Lung (tissue), 12 donors: Measurements from ENCODE around the gene OR2L8. TPM values are rescaled to one million over a fixed set of nuclear protein-coding genes. Genes with fewer than 3 reads are reported as not detected.

Source experiments
- ATAC-seq: fragments of 200-7000 bp; cut with Tn5 transposase; one replicate; pipeline ENCODE4 v1.9.1; 2020; ENCODE audit warnings: moderate number of reproducible peaks; ENCODE audit not compliant: insufficient read depth, low FRiP score
- DNase-seq, 3 donors: peaks; one replicate each; pipeline ENCODE4 v3.0.0-alpha.2; 2013 to 2017
- H3K27ac ChIP-seq, 2 donors: one replicate each; pipeline ENCODE4 v1.5.1; 2013; ENCODE audit warnings: mild to moderate bottlenecking in 2 of 2, moderate library complexity in 2 of 2, control low read depth in 1 of 2, inconsistent platforms in 1 of 2, low read depth in 1 of 2, low read length in 1 of 2
- H3K27me3 ChIP-seq, 3 donors: one replicate each; pipeline ENCODE4 v1.5.1; 2013; ENCODE audit warnings: low read length in 2 of 3; ENCODE audit not compliant: control insufficient read depth in 3 of 3, insufficient read depth in 3 of 3
- H3K36me3 ChIP-seq, 4 donors: one replicate each; pipeline ENCODE4 v1.5.1; 2013; ENCODE audit warnings: low read length in 4 of 4, mild to moderate bottlenecking in 1 of 4, moderate library complexity in 1 of 4; ENCODE audit not compliant: control insufficient read depth in 4 of 4, insufficient read depth in 4 of 4
- H3K4me1 ChIP-seq, 5 donors: one replicate each; pipeline ENCODE4 v1.5.1; 2013; ENCODE audit warnings: low read length in 5 of 5, mild to moderate bottlenecking in 2 of 5, moderate library complexity in 1 of 5; ENCODE audit not compliant: control insufficient read depth in 5 of 5, insufficient read depth in 5 of 5
- H3K4me3 ChIP-seq: one replicate; pipeline ENCODE4 v1.5.1; 2013; ENCODE audit warnings: mild to moderate bottlenecking, control low read depth, moderate library complexity
- H3K9ac ChIP-seq, 2 donors: one replicate each; pipeline ENCODE4 v1.5.1; 2013; ENCODE audit warnings: low read length in 2 of 2, control low read depth in 1 of 2; ENCODE audit not compliant: insufficient read depth in 1 of 2
- H3K9me3 ChIP-seq, 4 donors: one replicate each; pipeline ENCODE4 v1.5.1; 2013; ENCODE audit warnings: low read length in 3 of 4, mild to moderate bottlenecking in 1 of 4, moderate library complexity in 1 of 4; ENCODE audit not compliant: control insufficient read depth in 4 of 4, insufficient read depth in 3 of 4
- CTCF ChIP-seq: IDR thresholded peaks from 2 replicates; pipeline ENCODE4 v1.5.1; 2012; ENCODE audit warnings: mild to moderate bottlenecking; ENCODE audit errors: control extremely low read depth, extremely low read depth
- WGBS, 2 donors: extraction: QIAGEN DNeasy Blood & Tissue Kit; methylation state at CpG; one replicate each; pipeline ENCODE4 v1.1.7; 2013; 5-methylcytosine and 5-hydroxymethylcytosine counted together
- polyA plus RNA-seq, 2 donors: library from polyadenylated mRNA; stranded (reverse); fragments of 200-250 nt; gene quantifications; one replicate each; pipeline ENCODE4 v1.2.1, GENCODE V29; 2013
- total RNA-seq, 2 donors: library from RNA; depleted of rRNA in 1 of 2; stranded (reverse); fragments of >200 nt in 1 of 2; gene quantifications; one replicate each; pipeline ENCODE4 v1.2.1, GENCODE V29; 2014 to 2021
- donor health status: control.
- donor health status: control.
- donor health status: Bipolar disorder and iron deficiency.
- donor health status: healthy.
- donor health status: DM: yes; HTN: yes; CAD: no.

The OR2L8 gene
- total and polyA plus RNA-seq, 4 donors, result not detected

GRCh38 chr1:247923941-247924340 lies 24.7 kb upstream of the OR2L8 start:
- H3K9ac ChIP-seq, result no peak overlapping the region
- no peaks in the 10 kb centered on the region for H3K9me3 ChIP-seq
- H3K36me3 ChIP-seq, result no peaks in the 10 kb centered on the region
- no peak for TF ChIP-seq CTCF
- no peaks in the 10 kb centered on the region for H3K4me1 ChIP-seq
- no peak overlapping the region for H3K4me3 ChIP-seq
- no peak for ATAC-seq
- WGBS, 2 donors, result 70 to 84% methylated on average over 3 of the region's 3 CpGs
- no peak overlapping the region for H3K27ac ChIP-seq
- no peak for DNase-seq
- H3K27me3 ChIP-seq, result no peaks in the 10 kb centered on the region

- Histone ChIP-seq H3K4me3 (no peak within 1 kb of the TSS), H3K4me1 (no peaks in the 10 kb centered on the region), H3K9me3 (no peaks in the 10 kb centered on the region), H3K36me3 (no peaks in the 10 kb centered on the region), H3K27ac (no peak within 1 kb of the TSS), H3K9ac (no peak within 1 kb of the TSS), H3K27me3 (no peaks in the 10 kb centered on the region)
- WGBS, 2 donors, result 88 to 92% methylated on average over 9 of the region's 9 CpGs
- DNase-seq, result no peak
- no peak for ATAC-seq
- TF ChIP-seq CTCF, result no peak
Observed at GRCh38 chr1:247924868-247925267, 23.8 kb upstream of the OR2L8 start, which contains the start of gene OR2AJ1. Gene OR2AJ1 (plus strand): TSS chr1:247924889. CDS start chr1:247933769, 8,880 bp downstream.

DNA sequence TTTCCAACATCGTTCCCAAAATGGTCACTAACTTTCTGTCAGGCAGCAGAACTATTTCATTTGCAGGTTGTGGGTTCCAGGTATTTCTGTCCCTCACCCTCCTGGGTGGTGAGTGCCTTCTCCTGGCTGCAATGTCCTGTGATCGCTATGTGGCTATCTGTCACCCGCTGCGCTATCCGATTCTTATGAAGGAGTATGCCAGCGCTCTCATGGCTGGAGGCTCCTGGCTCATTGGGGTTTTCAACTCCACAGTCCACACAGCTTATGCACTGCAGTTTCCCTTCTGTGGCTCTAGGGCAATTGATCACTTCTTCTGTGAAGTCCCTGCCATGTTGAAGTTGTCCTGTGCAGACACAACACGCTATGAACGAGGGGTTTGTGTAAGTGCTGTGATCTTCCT lies 14.7 kb upstream of the OR2L8 start:
- ATAC-seq, result no peak
- H3K4me3 ChIP-seq, result no peak overlapping the region
- WGBS, 2 donors, result 97% methylated on average over 8 of the region's 8 CpGs
- H3K9ac ChIP-seq, result no peak overlapping the region
- H3K27me3 ChIP-seq, result no peaks in the 10 kb centered on the region
- no peak overlapping the region for H3K27ac ChIP-seq
- no peaks in the 10 kb centered on the region for H3K4me1 ChIP-seq
- H3K36me3 ChIP-seq, result no peaks in the 10 kb centered on the region
- no peak for DNase-seq
- H3K9me3 ChIP-seq, result peaks cover 0 to 16% (median 0%) of the 10 kb centered on the region in 4 donors
- no peak for TF ChIP-seq CTCF

DNA sequence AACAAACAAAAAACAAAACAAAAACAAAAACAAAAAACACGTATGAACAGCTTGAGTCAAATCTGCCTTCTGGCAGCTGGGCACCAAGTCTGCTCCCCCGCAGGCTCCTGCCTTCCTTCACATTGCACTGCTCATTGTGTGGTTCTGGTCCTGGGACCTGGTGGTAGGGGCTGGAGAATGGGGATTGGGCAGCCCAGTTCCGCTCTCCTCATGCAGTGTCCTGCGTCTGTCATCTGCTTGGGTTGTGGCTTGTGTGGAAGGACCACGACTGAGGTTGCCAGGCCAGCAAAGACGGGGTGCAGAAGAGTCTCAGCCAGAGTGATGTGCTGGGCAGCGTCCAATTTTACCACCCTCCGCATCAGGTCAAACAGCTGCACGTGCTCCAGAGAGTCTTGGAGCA lies 12.9 kb upstream of the OR2L8 start:
- H3K9me3 ChIP-seq, result peaks cover 0 to 16% (median 0%) of the 10 kb centered on the region in 4 donors
- no peaks in the 10 kb centered on the region for H3K36me3 ChIP-seq
- TF ChIP-seq CTCF, result no peak
- H3K27me3 ChIP-seq, result no peaks in the 10 kb centered on the region
- DNase-seq (no peak), ATAC-seq (no peak)
- no peak overlapping the region for H3K27ac ChIP-seq
- no peak overlapping the region for H3K4me3 ChIP-seq
- H3K9ac ChIP-seq, result no peak overlapping the region
- no peaks in the 10 kb centered on the region for H3K4me1 ChIP-seq
- WGBS, 2 donors, result 94 to 98% methylated on average over 9 of the region's 9 CpGs
